Stimulated activated CD8-positive, alpha-beta memory T cell treated with anti-CD3 and anti-CD28 coated beads, Interleukin-7, amount 100 ng/mL, for 24 hours (primary cell): Measurements from ENCODE around the gene CLDN2.
"Not testable (repeated sequence)": the region's sequence is repeated elsewhere in the genome, so short reads cannot be mapped to it uniquely, and the experiment has no call there.

ENCODE experiments used
- DNase-seq: peaks from one replicate; pipeline ENCODE4 v3.0.0-alpha.2; 2020; ENCODE audit warnings: low read depth

CLDN2 gene, protein sequence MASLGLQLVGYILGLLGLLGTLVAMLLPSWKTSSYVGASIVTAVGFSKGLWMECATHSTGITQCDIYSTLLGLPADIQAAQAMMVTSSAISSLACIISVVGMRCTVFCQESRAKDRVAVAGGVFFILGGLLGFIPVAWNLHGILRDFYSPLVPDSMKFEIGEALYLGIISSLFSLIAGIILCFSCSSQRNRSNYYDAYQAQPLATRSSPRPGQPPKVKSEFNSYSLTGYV

DNA sequence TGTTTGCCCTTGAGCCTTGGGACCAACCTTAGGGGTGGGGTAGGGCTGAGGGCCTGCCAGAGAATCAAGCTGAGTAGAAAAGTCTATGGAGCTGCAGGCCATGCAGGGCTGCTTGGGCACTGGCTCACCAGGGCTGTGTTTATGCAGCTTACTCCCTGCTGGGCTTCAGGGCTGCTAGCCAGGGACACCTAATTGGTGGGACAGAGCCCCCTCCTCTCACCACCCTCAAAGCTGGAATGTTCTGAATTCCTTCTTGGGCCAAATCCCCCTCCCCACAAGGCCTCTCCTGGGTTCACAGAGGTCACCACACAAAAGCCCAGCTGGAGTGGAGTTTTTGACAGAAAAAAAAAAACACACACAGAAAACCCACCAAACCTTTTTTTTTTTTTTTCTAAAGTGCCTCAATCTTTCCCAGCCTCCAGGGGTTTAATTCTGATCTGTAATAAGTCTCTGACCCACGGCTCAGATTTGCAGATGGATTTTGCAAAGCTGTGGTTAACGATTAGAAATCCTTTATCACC is at the start of gene CLDN2:
TSS of gene CLDN2 (plus strand) at position 471 of the 521 bp plus-strand sequence. CDS start 7,827 bp downstream, outside the sequence.
- DNase-seq: no peak

DNA sequence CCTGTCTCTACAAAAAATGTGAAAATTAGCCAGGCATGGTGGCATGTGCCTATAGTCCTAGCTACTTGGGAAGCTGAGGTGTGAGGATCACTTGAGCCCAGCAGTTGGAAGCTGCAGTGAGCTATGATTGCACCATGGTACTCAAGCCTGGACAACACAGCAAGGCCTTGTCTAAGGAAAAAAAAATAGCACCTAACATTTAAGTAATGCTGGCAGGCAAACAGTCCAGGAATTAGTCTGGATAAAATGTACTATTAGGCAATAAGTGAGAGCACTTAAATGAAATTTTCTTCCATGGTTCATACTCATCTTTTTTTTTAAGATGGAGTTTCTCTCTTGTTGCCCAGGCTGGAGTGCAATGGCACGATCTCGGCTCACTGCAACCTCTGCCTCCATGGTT is 47.4 kb upstream of the CLDN2 start:
- not testable (repeated sequence) for DNase-seq

DNA sequence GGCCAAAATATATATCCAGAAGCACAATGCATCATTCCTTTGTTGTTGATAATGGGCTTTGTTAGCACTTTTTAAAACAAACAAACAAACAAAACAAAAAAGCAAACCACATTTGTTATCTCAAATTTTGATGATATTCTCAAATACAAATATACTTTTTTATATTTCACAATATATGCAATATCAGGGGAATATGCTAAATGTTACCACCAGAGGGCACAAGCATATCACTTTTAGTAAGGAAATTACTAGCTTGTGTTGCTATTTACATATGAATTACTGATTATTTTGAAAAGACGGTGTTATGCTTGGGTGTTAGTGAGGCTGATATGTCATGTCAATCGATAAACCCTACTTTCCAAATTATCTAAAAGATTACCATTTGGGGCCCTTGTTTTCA is 46.1 kb upstream of the CLDN2 start:
- no peak for DNase-seq

DNA sequence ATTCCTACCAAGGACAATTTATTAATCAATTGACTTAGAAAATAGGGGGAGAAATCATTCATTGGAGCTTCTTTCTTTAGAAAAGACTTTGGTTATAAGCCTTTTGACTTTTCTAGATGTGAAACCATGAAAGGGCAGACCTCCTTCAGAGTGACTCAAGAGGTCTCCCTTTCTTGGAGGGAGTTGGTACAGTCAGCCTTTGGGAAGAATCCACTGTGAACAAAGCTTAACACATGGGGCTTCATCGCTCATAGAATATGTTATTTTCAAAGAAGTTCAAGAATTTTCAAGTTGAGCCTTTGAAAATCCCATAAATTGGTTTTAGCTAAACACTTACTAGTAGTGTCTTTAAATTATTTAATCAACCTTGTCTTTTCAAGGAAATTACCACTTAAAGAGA is 45.1 kb upstream of the CLDN2 start:
- no peak for DNase-seq

DNA sequence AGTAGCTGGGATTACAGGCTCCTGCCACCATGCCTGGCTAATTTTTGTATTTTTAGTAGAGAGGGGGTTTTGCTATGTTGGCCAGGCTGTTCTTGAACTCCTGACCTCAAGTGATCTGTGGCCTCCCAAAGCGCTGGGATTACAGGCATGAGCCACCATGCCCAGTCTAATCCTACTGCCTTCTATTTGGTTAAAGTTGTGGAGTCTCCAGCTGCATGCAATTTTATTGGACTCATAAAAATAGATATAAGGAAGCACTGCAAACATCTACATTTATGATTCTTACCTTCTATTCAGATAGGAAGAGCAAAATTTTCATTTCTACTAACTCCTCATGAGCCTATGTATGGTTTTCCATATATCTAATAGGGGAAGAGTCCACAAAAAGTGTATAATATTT is 30.7 kb upstream of the CLDN2 start:
- DNase-seq: no peak

DNA sequence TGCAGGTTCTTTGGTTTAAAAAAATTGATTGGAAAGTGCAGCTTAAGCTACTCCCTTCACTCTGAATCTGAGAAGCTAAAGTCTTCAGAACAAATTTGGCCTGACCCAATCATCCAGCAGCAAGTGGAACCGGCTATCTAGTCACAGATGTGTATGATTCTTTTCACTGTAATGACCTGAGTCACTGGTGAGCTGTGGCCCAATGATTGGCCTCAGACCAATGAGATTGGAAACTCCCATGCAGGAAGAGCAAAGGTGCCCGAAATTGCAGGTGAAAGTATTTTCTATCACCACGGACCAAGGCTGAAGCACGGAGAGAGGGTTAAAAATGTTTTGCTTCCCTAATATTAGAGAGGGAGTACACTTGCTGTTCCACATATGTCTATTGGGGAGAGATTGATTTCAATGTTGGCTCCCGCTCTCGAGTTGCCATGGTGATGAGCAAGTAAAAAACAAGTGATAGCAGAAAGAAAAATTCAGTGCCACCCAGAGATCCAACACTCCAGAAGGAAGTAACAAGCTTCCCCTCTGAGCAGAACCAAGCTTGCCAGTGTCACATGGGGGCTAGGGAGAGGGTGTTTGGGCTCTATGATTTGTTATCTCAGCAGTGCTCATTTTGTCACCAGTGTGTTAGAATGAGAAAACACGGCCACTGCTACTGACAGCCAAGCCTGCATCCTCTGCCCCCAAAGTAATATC is 28.3 kb upstream of the CLDN2 start:
- DNase-seq: no peak

DNA sequence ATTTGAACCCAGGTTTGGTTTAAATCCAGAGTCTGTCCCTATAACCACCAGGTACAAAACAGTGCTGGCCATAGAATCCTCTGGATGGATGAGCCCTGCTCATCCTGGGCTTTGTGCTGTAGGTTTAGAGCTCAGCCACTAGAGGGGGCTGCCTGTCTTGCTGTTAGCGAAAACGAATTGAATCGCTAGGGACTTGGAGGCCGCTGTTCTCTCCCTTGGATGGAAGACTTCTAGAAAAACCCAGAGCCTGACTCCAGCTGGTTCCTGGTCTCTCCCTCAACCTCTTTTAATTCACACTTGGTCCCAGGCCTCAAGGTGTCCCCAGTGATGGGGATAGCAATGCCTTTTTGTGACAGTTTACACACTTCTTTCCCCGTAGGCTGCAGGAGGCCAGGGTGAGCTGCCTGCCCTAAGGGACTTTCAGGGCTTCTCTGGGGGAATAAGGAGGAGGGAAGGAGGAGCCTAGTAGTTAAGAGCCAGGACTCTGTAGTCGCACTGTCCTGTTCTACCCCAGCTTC is 25.8 kb upstream of the CLDN2 start:
- DNase-seq: peak; percentile 10

DNA sequence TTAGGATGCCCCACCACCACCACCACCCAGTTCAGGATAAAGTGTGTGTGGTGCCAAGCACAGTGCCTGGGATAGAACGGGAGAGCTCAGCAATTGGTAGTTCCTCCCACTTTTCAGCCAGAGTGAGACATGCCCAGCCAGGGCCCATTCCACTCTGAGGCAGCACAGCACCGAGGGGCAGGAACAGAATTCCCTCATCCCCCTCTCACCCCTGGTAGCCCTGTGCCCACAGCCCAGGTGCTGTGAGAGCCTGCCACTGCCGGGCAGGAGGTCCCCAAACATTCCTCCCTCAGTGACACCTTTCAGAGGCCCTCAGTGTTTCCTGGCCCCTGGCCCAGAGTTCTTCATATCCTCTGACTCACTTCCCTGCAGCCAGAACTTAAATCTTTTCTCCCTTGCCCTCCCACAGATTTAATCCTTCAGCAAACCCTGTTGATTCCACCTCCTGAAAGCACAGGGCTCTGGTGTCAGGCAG is 25.2 kb upstream of the CLDN2 start:
- no peak for DNase-seq

DNA sequence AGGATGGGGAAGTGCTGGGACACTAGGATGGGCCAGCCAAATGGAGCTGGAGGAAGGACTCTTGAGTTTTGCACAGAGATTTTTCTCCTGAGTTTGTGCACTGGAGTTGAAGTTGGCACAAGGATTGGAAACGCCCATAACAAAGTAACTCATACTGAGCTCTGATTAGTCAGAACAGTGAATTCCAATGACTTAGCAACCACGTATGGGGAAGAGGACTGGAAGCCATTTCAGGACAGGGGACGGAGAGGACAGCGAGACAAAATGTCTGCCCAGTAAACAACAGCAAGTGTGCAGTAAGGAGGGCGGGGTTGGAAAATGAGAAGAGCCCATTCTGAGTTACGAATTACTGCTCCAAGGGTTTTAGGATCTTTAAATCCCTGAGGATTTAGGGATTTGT is 22.9 kb upstream of the CLDN2 start:
- DNase-seq: no peak

DNA sequence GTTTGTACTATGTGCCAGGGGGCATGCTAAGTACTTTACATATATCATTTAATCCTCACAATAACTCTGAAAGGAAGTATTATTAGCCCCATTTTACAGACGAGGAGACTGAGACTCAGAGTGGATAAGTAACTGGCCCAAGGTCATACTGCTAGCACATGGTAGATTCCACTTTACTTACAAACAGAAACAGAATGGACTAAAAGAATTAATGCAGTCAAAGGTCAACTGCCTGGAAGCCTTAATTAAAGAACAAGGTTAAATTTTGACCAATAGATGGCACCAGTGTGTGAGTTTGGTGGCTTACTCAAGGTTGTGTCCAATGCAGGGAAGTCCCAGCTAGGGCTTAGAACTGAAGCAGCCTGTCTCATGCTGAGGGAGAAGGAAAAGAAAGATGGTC is 21.7 kb upstream of the CLDN2 start:
- no peak for DNase-seq

DNA sequence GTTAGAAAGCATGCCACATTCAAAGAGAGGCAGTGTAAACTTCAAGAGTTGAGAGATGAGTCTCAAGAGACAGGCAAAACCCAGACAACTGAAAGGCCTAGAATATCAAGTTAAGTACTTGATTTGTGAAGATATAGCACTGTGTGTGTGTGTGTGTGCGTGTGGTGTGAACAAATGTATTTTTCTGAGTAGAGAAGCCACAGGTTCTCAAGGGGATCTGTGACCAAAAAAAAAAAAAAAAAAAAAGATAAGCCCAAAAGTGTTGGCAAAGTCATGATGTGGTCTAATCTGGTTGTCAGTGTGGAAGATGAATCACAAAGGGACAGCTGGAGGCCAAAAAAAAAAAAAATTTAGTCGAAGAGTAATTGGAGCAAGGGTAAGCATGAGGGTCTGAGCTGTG is 20.9 kb upstream of the CLDN2 start:
- DNase-seq: no peak

DNA sequence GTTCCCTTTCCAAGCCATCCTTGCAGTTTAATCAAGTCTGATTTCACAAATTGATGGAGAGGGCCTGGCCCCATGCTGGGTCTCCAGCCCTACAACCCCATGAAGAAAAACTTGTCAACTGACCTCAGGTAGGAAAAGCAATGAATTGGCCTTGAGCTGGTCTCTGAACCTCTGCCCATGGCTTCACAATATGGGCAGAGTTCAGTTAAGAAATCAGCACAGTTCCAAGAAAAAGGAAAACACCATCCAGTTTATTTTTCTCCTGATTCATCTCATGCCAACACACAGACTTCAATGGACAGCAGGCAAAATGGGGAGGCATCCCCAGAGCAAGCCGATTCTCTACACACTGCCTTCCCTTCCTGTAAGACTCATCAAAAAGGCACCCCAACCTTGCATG is 20.4 kb upstream of the CLDN2 start:
- no peak for DNase-seq

DNA sequence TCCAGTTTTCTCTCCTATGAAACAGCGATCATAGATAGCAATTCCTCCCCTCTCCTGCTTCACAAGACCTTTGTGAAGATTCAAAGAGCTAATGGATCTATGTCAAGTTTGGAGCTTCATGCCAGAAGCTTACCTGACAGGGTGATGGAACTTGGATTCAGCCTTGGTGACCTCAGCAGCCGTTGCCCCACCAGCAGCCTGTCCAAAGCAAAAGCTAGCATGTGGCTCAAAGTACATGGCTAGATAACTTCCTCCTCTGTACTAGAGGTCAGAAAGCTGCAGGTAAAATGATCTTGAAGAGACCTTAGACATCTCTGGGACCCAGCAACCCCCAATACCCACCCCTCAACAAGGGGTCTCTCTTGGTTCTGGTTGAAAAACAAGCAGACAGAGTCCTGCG is 18.9 kb upstream of the CLDN2 start:
- no peak for DNase-seq

DNA sequence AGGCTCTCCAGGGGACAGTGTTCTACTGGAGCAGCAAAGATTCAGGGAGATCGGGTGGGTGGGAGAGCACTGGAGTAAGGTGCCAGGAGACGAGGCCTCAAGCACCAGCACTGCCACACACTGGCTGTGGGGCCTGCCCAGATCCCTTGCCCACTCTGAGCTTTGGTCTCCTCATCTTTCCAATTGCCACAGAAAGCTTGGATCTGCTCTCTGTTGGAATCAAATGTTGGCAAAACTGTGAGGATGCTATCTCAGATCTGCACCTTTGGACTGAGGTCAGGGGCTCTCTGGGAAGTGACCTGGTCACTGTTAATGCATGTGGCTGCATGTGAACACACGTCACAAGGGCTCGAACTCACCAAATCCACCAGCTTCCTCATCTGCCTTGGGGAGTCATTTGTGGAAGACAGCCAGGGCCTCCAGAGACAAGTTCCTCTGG is 18.4 kb upstream of the CLDN2 start:
- no peak for DNase-seq

DNA sequence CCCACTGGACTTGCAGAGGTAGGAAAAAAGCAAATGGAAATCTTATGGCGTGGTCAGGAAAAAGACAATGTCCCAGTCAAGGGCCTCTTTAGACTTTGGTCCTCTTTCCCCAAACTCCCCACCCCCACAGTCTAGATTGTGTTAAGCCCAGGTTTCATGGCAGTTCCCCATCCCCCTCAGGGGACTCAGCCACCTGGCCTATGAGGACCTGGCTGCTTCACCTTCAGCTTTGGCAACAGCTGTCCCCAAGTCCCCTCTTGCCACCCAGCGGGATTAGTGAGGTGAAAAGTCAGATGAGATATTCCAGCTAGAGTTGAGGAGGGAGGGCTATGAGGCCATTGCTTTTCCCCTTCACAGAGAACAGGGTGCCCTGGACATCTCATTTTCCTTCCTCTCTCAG is 17.5 kb upstream of the CLDN2 start:
- no peak for DNase-seq

DNA sequence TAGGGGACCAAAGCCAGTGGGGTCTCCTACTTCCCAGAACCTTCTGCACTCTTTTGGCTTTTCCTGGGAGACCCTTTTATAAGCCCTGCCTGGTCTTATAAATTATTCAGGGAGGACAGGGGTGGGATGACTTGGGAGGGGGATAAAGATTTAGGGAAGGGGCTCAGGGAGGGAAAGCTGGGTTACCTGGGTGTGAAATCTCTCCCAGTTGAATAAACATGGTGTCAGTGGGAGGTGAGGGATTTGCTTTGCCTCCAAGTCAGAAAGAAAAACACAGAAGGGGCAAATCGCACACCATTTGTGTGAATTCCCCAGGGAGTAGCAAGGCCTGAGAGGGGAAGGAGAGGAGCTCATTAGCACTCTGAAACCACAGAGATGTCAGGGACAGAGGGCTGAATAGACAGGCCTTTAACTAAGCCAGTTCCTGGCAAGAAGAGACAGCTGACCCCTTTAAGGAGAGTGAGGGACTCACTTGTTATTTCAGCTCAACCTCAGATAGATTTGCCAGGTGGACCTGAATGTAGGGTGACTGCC is 16.8 kb upstream of the CLDN2 start, which contains the start of gene RIPPLY1:
TSS of gene RIPPLY1 (minus strand) at position 51 of the 534 bp plus-strand sequence. CDS start 54 bp downstream, outside the sequence.
- DNase-seq: no peak

DNA sequence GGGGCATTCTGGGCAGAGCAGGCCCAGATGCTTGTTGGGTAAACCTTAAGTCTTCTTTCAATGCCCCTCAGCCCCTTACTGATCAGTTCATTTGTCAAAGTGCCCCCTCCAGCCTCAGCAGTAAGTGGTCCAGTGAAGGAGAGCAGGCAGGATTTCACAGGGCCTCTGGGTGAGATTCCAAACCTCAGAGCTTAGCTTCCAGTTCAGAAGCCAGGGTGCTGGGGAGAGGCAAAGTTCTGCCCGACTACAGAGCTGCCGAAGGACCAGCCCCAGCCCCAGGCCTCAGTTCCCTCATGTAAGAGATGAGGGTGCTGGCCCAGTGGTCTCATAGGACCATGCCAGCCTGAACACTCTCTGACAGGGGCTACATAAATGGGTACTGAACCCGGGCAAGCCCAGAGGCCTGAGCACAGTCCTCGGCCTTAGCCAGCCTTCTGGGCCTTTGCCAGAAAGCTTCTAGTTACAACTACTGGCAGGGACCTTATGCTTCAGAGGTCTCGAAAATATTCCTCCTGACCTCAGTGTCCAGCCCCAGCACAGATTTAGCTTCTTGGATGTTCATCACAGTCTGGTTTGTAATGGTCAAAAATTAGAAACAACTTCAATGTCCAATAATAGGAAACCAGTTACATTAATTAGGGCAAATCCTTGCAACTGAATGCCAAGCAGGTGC is 16.2 kb upstream of the CLDN2 start:
- DNase-seq: no peak

DNA sequence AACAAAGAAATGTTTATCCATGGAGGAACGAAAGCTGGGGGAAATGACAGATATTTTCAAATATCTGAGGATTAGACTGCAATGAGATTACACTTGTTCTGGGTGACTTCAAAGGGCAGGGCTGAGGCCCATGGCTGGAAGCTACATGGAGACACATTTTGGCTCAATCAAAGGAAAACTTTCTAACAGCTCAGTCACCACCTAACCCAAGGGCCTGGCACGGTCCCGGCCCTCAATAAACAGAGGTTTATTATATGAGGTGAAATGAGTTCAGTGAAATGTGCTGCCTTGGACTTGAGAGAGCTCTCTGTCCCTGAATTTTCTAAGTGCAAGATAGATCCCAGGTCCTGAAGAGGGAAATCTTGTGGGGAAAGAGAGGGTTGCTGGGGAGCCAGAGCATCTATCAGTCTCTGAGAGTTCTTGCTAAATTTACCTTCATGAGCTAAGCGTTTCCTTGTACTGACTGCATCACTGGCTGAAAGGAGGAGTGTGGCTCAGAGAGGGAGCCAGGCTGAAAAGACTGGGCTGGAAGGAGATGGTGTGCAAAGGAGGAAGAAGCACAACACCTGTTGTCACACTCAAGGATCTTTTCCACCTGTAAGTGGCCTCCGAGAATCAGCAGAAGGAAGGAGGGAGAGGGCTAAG is 15.0 kb upstream of the CLDN2 start:
- no peak for DNase-seq

DNA sequence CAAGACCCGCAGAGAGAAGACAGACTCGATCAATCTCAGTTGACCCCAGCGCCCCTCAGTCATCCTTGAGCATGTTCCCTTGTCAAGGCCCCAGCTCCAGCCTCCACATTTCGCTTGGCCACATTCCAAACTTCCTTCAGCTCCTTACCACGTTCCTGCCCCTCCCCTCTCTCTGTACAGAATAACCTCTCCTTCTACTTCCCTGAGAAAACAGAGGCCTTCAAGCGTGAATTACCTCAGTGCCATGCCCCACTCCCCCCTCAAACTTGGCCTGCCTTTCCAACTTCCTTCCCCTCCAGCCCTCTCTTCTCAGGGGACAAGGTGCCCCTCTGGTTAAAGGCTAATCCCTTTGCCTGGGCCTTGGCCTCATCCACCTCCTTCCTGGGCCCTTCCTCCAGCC is 13.8 kb upstream of the CLDN2 start:
- no peak for DNase-seq

DNA sequence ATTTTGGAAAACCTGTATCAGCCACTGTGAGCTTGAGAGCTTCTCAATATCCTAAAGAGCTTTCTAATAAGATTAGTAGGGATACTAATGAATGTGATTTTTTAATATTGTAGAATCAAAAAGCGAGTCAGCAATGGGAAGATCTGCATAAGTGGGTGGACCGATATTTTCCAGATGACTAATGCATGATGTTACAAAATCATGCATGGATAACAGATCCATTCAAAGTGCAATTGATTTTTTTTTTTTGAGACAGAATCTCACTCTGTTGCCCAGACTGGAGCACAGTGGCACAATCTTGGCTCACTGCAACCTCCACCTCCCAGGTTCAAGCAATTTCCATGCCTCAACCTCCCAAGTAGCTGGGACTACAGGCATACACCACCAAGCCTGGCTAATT is 7.3 kb upstream of the CLDN2 start:
- no peak for DNase-seq

DNA sequence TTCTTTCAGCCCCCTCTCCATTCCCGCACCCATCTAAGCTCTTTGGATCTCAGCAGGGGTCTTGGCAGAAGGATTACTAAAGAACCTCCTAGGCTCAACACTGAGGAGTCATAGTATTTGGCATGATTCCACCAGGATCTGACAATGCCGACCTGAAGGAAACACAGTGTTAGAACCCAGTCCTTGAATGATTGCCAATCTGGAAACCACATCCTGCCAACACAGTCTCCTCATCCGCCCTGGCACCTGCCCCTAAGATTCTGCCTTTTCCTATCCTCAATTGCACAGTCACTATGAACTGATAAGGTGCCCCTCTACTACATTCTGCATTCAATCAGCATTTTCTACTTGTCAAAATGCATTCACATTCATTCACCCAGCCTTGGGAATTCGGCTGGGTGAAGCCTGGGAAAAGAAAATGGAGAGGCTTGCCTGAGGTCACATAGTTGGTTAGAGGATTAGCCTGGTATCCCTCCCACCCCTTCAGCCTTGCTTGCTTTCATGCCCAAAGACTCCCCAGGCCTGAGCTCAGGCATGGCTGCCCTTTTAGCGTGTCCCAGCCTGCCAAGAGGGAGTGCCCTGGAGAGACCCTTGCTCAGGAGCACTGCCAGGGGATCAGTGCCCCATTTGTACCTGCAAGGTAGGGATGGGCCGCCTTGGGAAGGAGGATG is 2.2 kb upstream of the CLDN2 start:
- no peak for DNase-seq
